Central memory CD4-positive, alpha-beta T cell (primary cell): Measurements from ENCODE around the gene ATF4.
"Not testable (repeated sequence)": the region's sequence is repeated elsewhere in the genome, so short reads cannot be mapped to it uniquely, and the experiment has no call there.

Experiments used
- DNase-seq: peaks from one replicate; pipeline ENCODE4 v3.0.0; 2022

ATF4 gene

DNA sequence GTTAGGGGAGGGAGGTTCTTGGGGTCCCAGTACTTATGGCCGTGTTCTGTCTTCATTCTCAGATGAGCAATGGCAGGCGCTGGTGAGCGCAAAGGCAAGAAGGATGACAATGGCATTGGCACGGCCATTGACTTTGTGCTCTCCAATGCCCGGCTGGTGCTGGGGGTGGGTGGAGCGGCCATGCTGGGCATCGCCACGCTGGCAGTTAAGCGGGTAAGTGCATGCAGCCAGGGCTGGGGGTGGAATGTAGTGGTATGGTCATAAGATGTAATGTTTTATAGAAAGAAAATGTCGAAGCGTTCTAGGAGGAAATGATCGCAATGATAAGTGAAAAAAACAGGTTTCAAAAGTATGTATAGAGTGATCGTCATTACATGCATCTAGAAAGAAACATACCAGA, 9.1 kb upstream of the ATF4 start:
- DNase-seq = no peak

DNA sequence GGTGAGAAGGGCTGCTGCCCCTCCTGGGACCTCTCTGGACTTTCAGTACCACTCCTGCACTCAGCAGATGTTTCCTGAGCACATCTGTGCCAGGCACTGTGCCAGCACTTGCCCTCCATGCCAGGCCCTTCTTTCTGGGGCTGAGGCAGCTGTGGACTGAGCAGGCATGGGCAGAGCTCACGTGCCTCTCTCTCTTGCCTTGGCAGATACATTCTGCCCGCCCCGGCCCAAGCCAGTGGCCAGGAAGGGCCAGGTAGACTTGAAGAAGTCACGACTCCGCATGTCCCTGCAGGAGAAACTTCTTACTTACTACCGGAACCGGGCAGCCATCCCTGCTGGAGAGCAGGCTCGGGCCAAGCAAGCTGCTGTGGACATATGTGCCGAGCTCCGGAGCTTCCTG, 8.3 kb upstream of the ATF4 start:
- DNase-seq = no peak

DNA sequence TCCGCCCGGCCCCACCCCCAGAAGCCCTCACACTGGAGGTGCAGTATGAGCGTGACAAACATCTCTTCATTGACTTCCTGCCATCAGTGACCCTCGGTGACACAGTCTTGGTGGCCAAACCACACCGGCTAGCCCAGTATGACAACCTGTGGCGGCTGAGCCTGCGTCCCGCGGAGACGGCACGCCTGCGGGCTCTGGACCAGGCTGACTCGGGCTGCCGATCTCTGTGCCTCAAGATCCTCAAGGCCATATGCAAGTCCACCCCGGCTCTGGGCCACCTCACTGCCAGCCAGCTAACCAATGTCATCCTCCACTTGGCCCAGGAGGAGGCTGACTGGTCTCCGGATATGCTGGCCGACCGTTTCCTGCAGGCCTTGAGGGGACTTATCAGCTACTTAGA, 6.6 kb upstream of the ATF4 start:
- no peak for DNase-seq

DNA sequence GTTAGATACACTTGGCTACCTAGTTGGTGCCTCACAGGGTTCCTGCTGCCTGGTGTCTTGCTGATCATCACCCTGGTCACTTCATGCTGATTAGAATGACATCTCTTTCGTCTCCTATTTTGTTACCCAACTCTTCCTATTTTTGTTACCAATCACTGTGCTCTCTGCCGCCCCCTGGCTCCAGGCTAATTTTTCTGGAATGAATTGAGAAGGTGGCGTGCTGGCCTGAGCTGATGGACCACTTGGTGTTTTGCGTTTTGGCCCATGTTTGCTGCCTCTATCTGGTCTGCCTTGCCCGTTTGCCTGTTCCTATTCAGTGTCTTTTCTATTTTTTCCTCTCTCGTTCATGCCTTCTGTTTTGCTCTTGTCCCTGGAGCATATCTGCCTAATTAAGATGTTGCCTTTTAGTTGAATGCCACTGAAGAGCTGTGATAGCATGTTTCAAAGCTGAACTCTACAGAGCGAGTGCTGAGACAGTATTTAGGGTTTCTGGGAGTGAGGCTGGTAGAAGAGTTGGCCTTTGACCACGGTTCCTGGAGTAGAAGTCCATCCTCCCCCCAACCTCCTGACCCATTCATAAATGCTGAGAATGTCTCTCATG, 5.9 kb upstream of the ATF4 start:
- DNase-seq = no peak

DNA sequence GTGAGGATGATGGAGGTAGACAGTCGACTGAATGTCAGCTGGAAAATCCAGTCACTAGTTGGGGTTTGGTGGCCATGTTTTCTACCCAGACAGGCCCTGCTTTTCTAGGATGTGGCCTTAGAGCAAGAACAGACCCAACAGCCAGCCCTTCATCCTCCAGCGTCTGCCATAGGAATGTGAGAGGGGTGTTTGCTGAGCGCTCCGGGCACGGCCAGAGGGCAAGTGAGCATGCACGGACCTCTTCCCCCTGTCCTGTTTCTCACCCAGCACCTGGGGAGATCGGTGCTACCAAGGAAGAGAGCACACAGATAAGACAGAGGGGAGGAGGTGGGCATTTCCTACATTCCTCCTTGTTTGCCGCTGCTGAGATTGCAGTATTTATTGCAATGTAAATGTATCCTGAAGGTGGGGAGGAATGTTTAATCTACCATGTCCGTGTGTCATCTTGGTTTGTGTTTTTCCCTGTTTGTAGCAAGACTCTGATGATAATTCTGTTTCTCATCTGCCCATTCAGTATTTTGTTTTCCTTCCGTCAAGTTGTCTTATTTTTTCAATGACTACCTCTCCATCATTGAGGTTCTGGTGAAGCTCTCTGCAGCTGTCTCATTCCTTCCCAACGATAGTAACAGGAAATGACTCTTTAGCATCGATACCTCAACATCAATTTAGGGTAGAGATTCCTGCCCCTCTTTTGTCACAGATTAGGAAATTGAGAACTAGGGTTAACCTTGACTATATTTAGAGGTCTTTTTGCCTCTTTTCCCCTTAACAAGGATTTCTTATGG, 4.9 kb upstream of the ATF4 start:
- DNase-seq = no peak

DNA sequence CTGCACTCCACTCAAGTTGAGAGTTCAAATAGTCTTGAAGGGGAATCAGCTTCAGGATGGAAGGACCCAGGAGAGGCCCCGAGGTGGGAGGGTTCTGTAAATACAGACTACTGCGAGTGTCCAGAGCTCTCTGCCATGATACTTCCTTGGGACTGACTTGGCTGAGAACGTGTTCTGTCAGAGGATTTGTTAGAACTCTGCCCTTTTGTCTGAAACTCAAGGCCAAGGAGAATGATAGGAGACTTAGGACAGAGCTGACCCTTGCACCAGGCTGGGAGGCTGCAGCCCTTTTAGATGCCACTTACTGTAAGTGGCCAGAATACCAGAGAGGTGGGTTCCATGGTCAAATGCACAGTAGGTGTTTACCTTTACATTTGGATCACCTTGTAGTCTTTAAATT, 2.9 kb upstream of the ATF4 start:
- DNase-seq = no peak

DNA sequence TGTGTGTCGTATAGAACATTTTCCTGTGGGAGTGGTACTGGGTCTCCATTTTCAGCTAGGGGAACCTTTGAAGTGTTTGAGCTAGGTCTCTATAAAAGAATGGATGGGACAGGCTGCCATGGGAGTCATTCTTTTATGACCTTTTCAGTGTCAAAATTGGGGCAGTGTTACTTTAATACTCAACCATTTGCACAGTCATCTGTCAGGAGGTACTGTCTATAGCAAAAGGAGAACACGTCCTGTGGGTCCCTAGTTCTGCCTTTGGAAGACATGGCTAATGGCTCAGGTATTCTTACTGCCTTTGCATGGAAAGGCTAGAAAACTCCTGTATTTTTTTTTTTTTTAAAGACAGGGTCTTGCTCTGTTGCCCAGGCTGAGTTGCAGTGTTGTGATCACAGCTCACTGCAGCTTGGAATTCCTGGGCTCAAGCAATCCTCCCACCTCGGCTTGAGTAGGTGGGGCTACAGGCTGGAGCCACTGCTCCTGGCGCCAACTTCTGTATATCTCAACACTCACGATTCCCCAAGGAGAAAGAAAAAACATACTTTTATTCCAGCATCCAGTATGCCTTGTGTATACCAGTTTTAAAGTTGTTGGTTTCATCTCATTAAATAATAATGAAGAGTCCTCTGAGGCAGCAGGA, 2.1 kb upstream of the ATF4 start:
- no peak for DNase-seq

DNA sequence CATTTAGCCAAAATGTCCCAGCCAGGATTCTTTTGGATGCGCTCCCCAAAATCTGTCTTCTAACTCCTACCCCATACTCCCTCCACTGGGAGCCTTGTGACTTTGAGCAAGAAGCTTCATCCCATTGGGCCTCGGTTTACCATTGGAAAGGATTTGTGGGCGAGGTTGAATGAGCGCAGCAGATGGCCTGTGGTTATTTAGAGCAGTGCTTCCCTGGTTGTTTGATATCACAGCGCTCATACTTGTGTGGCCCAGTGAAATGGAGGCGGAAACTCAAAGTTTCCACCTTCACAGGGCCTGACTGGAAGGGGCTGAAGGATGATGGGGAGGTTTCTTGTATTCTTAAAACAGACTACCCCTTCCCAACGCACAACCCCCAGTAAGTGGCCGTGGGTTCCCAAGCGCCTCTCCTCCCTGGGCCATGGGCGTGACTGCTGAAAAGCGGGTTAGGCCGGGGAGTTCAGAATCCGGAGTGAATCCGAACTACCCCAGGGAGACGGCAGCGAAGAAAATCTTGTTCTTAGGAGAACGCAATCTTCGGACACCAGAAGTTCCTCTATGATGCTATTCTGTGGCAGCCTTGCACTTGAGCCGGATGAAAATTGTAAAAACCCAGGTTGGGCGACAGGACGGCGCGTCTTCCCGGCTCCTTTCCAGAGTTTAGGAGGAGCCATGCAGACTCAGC, 1.2 kb upstream of the ATF4 start:
- no peak for DNase-seq

DNA sequence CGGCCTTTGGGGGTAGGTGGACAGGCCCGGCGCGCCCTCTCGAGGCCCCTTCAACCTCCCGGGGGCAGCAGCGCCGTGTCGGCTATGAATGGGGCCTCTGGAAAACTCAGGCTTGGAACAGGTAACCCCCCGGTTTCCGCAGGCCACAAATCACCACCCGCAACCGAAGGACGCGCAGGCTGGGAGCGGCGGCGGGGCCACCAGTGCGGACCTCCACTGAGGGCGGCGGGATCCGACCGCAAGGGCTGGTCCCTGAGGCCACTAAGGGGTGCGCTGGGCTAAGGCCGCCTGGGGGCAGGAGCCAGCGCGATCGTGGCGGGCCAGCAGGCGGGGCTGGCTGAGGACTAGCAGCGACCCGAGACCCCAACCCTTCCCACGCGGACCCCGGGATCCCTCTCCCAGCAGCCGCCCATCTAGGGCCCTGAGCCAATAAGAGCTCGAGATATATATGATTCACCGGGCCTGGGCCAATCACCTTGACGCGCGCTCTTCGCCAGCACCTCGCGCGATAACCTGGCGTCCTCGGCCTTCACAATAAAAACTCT, 609 bp upstream of the ATF4 start:
- peak; percentile 96 for DNase-seq

DNA sequence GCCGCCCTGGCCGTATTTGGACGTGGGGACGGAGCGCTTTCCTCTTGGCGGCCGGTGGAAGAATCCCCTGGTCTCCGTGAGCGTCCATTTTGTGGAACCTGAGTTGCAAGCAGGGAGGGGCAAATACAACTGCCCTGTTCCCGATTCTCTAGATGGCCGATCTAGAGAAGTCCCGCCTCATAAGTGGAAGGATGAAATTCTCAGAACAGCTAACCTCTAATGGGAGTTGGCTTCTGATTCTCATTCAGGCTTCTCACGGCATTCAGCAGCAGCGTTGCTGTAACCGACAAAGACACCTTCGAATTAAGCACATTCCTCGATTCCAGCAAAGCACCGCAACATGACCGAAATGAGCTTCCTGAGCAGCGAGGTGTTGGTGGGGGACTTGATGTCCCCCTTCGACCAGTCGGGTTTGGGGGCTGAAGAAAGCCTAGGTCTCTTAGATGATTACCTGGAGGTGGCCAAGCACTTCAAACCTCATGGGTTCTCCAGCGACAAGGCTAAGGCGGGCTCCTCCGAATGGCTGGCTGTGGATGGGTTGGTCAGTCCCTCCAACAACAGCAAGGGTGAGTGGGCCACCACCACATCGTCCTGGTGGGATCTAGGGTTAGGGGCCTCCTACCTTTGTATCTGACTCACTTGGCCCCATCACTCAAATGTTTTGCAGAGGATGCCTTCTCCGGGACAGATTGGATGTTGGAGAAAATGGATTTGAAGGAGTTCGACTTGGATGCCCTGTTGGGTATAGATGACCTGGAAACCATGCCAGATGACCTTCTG, 934 bp downstream of the ATF4 start:
- DNase-seq = not testable (repeated sequence)

DNA sequence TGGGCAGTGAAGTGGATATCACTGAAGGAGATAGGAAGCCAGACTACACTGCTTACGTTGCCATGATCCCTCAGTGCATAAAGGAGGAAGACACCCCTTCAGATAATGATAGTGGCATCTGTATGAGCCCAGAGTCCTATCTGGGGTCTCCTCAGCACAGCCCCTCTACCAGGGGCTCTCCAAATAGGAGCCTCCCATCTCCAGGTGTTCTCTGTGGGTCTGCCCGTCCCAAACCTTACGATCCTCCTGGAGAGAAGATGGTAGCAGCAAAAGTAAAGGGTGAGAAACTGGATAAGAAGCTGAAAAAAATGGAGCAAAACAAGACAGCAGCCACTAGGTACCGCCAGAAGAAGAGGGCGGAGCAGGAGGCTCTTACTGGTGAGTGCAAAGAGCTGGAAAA, 1.7 kb downstream of the ATF4 start:
- not testable (repeated sequence) for DNase-seq

DNA sequence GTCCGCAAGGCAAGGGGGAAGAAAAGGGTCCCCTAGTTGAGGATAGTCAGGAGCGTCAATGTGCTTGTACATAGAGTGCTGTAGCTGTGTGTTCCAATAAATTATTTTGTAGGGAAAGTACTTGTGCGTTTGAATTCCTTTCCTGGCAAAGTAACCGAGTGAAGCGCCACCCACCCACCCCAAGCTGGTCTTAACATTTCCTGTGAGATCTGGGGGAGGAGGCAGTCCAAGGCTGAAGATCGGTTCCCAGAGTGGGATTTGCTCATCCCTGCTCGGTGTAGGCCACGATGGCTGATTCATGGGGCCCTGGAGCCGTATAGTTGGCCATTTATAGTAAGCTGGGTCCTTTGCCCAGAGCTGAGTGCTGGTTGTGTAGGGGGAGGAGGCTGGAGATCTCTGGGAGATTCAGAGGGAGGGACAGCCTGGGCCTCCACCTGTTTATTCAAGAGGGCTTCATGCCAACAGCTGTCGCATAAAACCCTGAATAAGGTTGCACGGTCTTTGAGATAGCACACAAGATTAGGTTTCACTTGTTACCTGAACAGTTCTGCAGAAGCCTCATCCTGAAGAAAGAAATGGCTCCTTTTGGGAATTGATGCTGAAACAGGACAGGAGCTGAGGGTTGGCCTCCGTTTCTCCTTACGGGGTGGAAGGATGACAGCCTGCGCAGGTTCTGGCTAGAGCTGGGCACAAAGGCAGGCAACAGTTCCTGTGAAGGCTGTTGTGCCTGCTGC, 2.4 kb downstream of the ATF4 start:
- DNase-seq = no peak

DNA sequence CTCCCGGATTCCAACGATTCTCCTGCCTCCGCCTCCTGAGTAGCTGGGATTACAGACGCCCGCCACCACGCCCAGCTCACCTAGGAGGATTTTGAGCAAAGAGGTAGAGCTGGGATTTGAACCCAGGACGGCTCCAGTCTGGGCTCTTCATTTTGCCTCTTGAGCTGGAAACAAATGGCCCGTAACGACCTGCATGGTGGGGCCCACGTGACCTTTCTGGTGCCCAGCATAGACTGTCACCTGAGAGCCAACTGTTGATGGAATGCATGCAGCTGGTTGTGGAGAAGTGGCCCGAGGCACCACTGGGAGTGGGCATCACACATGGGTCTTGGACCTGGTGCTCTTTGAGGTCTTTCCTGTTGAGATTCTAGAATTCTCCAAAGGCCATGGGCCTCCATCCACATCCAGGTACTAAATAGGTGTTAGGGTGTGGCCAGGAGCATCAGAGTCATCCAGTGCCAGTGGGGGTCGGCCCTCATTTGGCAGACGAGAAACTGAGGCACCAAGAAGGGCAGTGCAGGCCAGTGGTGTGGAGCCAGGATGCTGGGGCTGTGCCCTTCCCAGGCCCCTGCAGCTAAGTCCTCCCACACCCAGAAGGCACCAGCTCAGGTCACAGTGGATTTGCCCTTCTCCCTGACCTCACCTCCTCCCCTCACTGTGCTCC, 3.9 kb downstream of the ATF4 start:
- DNase-seq = no peak

DNA sequence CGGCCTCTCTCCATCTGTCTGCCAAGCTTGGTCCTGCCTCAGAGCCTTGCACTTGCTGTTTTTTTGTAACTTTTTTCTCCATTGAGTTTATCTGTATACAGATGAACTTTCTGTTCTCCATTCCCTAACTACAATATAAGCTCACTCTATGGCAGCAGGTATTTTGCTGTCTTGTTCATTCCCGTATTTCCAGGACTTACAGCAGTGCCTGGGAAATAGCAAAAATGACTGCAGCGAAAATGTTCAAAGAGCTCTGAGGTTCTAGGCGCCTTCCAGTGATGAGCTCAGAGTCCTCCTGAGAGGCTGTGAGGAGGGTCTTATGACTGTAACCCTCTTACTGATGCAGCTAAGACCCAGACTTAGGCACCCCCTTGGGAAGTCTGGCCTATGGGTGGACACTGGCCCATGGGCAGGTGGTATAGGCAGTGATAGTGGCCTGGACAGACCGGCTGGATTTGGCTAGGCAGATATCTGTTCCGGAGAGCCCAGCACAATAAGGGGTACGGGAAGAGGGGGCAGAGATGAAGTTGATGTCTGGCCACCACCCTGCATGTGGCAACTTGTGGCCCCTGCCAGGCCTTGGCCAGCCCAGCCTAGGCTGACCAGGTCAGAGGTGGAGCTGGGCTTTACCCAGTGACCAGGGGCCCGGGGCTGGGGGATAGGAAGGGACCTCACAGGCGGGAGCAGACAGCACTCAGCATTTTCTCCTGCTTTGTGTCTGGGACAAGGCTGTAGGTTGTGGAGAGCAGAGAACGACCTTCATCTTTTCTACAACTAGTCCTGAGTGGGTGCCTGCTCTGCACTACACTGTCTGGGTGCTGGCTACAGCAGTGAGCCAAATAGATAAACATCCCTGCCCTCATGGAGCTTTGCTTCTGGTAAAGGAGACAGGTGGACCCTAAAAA, 4.6 kb downstream of the ATF4 start:
- no peak for DNase-seq

DNA sequence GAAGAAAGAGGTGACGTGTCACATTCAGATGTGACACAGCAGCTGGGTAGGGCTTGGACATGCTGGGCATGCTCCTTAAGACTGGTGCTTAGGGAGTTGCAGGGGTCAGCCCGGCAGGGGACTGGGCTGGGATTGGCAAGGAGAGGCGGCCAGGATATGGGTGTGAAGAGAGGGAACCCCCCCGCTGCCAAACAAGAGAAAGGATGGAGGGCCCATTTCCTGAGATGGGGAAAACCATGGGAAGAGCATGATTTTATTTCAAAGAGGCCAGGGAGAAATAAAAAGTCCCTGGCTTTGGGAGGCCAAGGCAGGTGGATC, 5.3 kb downstream of the ATF4 start:
- no peak for DNase-seq

DNA sequence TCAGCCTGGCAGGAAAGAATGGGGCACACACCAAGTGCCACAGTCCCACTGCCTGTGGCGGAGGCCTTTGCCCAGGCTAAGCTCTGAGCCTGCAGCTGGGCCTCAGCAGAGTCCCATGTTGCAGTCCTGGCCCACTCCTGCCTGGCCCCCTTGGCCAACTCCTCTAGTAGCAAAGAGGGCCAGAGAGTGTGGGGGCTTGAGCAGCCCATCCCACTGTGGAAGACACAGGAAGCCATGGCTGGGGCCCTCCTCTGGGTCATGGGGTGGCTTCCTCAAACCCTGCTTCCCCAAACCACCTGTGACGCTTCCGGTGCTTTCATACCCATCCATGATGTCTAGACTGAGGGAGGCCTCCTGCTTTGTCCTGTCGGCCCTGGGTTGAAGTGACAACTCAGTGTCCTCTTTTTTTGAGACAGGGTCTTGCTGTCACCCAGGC, 6.4 kb downstream of the ATF4 start:
- DNase-seq = peak; percentile 54

DNA sequence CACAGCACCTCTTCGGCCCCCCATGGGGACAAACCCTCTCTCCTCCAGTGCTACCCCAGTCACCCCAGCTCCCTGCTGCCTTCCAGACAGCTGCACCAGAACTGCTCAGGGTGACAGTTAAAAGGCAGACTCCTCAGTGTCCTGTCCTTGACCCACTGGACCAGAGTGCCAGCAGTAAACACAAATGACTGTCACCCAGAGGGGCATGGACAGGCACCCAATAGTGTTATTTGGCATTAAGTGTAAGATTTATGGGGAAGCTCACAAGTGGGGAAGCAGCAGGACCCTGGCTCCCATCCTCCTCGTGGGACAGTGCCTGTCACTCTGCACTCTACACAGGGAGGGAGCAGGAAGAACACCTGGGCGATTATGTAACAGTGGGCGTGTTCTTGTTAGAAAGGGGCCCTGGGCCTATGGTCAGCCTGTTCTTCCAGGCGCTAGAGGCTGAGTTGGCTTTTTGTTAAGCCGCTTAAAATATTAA, 7.2 kb downstream of the ATF4 start:
- DNase-seq = no peak

DNA sequence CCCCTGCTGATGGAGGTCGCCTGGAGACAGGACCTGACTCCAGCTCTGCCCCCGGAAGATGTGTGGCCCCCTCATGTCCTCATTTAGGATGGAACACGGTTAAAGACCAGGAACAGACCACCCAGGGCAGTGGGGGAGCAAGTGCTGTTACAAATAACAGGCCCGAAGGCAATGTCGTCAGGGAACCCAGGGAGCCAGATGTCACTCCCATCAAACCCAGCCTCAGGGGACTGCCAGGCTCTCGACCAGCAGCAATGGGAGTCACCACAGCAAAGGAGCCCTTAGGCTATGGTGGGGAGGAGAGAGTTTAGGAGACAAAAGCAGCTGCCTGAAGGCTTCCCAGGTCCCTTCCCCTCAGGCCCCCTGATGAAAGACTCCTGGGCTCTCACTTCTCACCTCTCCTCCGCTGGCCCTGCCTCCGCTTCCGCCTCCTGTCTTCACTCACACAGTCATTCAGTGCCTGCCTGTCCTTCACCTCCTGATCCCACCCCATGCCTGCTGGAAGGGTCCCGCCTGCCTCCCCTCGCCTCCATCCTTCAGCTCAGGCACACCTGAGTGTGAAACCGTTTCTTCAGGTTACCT, 7.8 kb downstream of the ATF4 start:
- DNase-seq = no peak

DNA sequence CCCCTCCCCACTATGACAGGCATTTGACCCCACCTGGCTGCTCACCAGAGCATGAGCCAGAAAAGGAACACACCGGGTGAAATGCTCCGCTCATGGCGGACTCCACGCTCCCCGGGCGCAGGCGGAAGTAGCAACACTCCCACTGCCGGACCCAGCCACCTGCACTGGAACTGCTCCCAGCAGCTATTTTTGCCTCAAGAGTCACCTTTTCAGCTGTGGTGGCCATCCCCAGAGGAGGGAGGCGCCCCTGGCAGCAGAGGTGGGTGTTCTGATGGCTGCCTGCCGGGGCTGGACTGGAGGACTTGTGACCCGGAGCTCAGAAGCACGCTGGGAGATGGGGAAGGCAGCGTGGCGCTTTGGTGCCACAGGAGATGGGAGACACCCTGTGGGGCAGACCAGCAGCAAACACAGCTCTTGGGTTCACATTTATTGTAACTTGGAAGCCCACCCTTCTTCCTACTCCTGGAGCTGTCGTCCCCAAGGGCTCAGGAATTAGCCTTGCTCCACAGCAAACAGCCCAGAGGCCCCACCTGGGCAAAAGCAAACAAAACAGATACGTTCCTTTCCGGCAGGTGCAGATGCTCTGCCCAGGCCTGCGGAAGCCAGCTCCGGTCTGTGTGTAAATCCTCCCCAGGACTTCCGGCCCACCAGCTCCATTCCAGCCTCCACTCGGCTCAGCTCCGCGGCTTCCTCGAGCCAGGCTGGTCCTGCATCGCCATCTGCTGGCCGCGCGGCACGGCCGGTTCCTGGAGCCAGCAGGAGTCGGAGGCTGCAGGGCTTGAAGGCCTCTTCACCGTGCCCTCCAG, 8.5 kb downstream of the ATF4 start:
- DNase-seq = peak; percentile 88
